ENCODE measurements around the gene CEP120. TPM values are rescaled to one million over a fixed set of nuclear protein-coding genes. Genes with fewer than 3 reads are reported as not detected.

The CEP120 gene
- total RNA-seq, result 13.0 and 13.1 TPM in 2 replicates

DNA sequence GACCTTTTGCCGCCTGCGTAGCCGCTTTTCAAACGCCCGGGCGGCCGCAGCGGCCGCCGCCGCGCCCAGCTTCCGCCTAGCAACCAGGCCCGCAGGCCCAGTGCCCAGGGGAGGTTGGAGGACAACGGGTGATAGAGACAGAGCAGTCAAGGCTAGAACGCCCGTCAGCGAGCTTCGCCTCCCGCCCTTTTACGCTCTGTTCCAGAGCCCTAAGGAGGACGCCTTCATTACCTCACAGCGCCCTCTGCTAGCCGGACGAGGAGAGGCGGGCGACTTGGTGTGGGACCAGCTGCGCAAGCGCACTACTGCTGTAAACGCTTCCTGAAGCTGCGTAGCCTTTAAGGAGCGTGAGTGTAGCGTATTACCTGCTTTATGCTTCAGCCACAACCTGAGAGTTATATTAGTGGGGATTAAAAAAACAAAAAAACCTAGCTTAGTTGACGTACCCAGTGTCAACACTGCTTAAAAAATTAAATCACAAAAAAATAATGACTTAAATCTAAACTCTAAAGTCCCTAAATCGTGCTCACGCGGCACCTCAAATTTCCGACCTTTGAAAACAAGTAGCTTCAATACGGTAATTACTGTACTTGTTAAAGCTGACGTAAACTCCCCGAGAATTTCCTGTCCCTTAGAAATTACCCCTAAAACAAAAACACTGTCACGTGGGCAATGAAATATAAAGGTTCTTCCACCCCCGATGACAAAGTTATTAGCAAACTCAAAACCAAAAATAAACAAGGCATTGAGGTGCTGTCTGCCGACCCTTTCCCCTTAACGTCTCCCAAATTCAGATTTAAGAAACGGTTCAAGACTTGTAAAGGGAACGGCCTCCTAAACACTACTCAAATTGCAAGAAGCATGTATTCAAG lies at the start of gene CEP120:
CEP120 (minus strand) TSS at position 126 of the 872 bp plus-strand sequence. CDS start 405 bp downstream, outside the sequence.

Other genes starting within 250 kb of the CEP120 start
- gene CSNK1G3, start 88.8 kb upstream of the CEP120 start, total RNA-seq, result 19.6 and 32.8 TPM in 2 replicates

Data from myometrial cell (primary cell).